Measurements from ENCODE around the gene USP46. TPM values are rescaled to one million over a fixed set of nuclear protein-coding genes. Genes with fewer than 3 reads are reported as not detected.

USP46 gene
- total and polyA plus RNA-seq, 5 donors = 12.6 to 63.7 (median 55.4) TPM

- no peak overlapping the region for H3K27ac ChIP-seq (ENCODE audit: low read length)
- DNase-seq (no peak), ATAC-seq (peak in 1 of 2 donors; percentile 47)
- intact Hi-C loops (cut with DNase I) = no loop called here
- H3K4me1 ChIP-seq (ENCODE audit: control insufficient read depth, insufficient read depth, low read length) = peaks cover 2% of the 10 kb centered on the region
- WGBS = 52% methylated on average over 1 of the region's 1 CpG
- no peak overlapping the region for H3K4me3 ChIP-seq (ENCODE audit: low read length)
- no peaks in the 10 kb centered on the region for H3K9me3 ChIP-seq (ENCODE audit: control insufficient read depth, low read length)
- H3K27me3 ChIP-seq (ENCODE audit: control insufficient read depth, insufficient read depth) = no peaks in the 10 kb centered on the region
Observed at GRCh38 chr4:52573551-52573950, 85.5 kb downstream of the USP46 start.

DNA sequence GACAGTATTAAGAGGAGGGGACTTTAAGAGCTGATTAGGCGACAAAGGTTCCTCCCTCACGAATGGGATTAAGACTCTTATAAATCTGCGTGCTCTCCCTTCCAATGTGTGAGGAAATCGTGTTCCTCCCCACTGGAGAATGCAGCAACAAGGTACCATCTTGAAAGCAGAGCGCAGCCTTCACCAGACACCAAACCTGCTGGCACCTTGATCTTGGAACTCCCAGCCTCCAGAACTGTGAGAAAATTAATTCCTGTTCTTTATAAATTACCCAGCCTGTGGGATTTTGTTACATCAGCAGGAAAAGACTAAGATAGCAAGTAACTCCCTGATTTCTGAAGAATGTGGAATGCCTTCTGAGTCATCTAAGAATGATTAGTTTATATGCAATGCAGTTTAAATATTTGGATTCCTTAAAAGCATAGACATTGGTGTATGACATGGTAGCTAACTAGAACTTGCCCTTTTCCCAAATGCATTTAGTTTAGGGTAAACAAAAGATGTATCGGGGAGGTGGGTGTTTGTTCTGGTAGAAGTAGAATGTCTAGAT lies 86.1 kb downstream of the USP46 start:
- no peak overlapping the region for H3K27ac ChIP-seq (ENCODE audit: low read length)
- H3K9me3 ChIP-seq (ENCODE audit: control insufficient read depth, low read length) = no peaks in the 10 kb centered on the region
- WGBS = 90% methylated on average over 6 of the region's 6 CpGs
- peaks cover 2% of the 10 kb centered on the region for H3K4me1 ChIP-seq (ENCODE audit: control insufficient read depth, insufficient read depth, low read length)
- DNase-seq = no peak
- no peak overlapping the region for H3K4me3 ChIP-seq (ENCODE audit: low read length)
- ATAC-seq = no peak
- intact Hi-C loops (cut with DNase I) = no loop called here
- no peaks in the 10 kb centered on the region for H3K27me3 ChIP-seq (ENCODE audit: control insufficient read depth, insufficient read depth)

DNA sequence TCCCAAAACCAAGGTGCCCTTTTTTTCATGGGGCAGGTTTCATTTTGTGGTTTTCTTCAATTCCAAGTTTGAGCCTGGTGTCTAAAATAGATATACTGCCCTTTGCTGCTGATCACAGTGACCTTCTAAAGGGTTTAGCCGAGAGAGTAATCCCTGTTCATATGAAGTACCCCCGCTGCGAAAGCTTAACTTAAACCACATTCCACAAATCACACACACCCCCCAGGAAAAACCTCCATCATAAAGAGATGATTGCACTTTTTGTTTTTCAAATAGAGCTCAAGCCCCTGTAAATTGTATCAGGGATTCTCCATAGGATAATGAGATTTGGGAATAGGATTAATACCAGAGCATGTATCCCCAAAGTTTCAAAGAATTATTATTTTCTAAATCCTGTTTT lies 90.8 kb downstream of the USP46 start:
- Histone ChIP-seq H3K4me1 (ENCODE audit: control insufficient read depth, insufficient read depth, low read length) (no peaks in the 10 kb centered on the region), H3K9me3 (ENCODE audit: control insufficient read depth, low read length) (no peaks in the 10 kb centered on the region), H3K27ac (ENCODE audit: low read length) (no peak overlapping the region), H3K4me3 (ENCODE audit: low read length) (no peak overlapping the region), H3K27me3 (ENCODE audit: control insufficient read depth, insufficient read depth) (no peaks in the 10 kb centered on the region)
- intact Hi-C loops (cut with DNase I) = no loop called here
- WGBS = 72% methylated on average over 3 of the region's 3 CpGs
- DNase-seq = no peak
- no peak for ATAC-seq

DNA sequence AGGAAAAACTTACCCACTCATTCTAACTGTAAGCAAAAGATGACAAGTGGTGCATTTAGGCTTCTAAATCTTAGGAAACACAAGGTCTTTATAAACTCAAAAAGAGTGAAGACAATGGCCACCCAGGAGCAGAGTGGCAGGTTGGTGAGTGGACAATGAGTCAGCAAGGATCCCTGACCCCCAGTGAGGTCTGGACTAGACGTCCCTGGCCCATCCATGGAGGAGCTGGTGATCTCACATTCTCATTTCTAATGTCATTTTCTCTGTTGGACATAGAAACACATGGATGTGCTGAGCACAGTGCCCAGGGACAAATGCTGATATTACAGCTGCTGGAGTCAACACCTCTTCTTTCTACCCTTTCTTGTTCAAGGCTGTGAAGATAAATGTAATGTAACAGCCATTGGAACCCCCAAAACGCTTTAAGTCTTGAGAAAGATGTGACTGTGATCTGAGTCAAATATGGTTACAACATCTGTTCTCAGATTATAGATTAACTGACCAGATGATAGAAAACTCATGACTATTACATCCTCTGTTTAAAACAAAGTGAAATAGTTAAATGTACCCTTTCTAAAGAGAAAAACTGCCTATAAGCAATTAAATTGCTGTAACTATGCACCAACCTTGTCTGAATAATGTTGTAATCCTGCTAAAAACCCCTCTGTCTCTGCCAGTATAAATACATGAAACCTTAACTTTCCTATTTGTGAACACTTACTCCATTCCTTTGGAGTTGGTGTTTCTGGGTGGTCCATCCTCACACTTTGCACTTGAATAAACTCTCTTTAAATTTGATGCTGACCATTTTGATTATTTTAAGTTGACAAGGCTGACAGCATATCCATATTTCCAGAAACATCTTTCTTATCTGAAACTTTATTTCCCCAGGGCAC lies 92.7 kb downstream of the USP46 start:
- Histone ChIP-seq H3K27ac (ENCODE audit: low read length) (no peak overlapping the region), H3K4me1 (ENCODE audit: control insufficient read depth, insufficient read depth, low read length) (no peaks in the 10 kb centered on the region), H3K9me3 (ENCODE audit: control insufficient read depth, low read length) (no peaks in the 10 kb centered on the region), H3K27me3 (ENCODE audit: control insufficient read depth, insufficient read depth) (no peaks in the 10 kb centered on the region), H3K4me3 (ENCODE audit: low read length) (no peak overlapping the region)
- 61% methylated on average over 2 of the region's 2 CpGs for WGBS
- DNase-seq = no peak
- intact Hi-C loops (cut with DNase I) = no loop called here
- ATAC-seq = no peak

- H3K27ac ChIP-seq (ENCODE audit: low read length) = no peak overlapping the region
- 84% methylated on average over 1 of the region's 1 CpG for WGBS
- H3K4me3 ChIP-seq (ENCODE audit: low read length) = no peak overlapping the region
- ATAC-seq (no peak), DNase-seq (no peak)
- no peaks in the 10 kb centered on the region for H3K27me3 ChIP-seq (ENCODE audit: control insufficient read depth, insufficient read depth)
- H3K9me3 ChIP-seq (ENCODE audit: control insufficient read depth, low read length) = no peaks in the 10 kb centered on the region
- H3K4me1 ChIP-seq (ENCODE audit: control insufficient read depth, insufficient read depth, low read length) = no peaks in the 10 kb centered on the region
- intact Hi-C loops (cut with DNase I) = no loop called here
Observed at GRCh38 chr4:52560844-52561280, 98.2 kb downstream of the USP46 start.

DNA sequence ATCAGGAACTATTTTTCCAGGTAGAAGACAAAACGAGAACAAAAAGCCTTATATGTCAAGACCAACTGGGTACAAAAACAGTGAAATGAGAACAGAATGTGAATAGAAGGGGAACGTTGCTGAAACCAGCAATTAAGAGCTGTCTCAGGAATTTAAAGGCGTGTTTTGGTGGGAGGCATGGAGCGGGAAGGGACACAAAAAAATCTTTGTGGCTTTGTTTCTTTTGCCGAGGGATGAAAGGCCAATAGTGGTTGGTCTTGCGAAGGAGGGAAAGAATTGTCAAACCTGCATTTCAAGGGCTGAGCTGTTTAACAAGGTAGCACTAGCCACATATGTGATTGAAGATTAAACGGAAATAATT lies 103.8 kb downstream of the USP46 start:
- no peaks in the 10 kb centered on the region for H3K27me3 ChIP-seq (ENCODE audit: control insufficient read depth, insufficient read depth)
- H3K4me1 ChIP-seq (ENCODE audit: control insufficient read depth, insufficient read depth, low read length) = no peaks in the 10 kb centered on the region
- intact Hi-C loops (cut with DNase I) = no loop called here
- no peak for ATAC-seq
- no peak overlapping the region for H3K27ac ChIP-seq (ENCODE audit: low read length)
- no peak overlapping the region for H3K4me3 ChIP-seq (ENCODE audit: low read length)
- H3K9me3 ChIP-seq (ENCODE audit: control insufficient read depth, low read length) = no peaks in the 10 kb centered on the region
- no peak for DNase-seq
- 66% methylated on average over 7 of the region's 7 CpGs for WGBS

DNA sequence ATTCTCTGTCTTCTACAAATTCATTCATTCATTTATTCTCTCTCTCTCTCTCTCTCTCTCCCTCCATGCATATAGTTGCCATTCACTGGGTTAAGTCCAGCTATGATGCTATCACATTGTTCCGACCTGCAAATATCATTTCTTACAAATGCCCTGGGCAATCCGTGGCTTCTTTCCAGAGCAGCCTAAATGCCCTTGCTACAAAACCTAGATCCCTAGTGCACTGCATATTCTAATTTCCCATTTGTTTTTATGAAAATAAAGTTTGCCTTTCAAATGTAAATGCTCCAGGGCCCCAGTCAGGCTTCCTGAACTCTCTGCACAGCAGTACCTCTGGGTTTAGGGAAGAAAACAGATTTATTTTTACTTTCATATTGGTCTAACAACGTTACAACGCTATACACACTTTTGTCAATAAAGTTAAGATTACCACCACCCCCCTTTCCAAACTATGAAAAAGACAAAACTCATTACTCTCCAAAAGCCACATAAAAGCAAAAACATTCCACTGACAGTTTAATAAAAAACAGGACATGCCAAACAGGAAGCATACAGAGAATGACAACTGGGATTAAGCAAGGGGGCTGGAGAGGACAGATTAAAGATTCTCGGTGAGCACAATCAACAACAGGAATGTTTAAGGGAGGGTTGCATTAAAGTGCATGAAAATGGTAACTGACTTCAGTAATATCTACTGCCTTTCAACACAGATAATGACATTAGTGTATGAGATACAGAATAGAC lies 104.3 kb downstream of the USP46 start:
- Histone ChIP-seq H3K4me3 (ENCODE audit: low read length) (no peak overlapping the region), H3K4me1 (ENCODE audit: control insufficient read depth, insufficient read depth, low read length) (no peaks in the 10 kb centered on the region), H3K27me3 (ENCODE audit: control insufficient read depth, insufficient read depth) (no peaks in the 10 kb centered on the region), H3K9me3 (ENCODE audit: control insufficient read depth, low read length) (no peaks in the 10 kb centered on the region), H3K27ac (ENCODE audit: low read length) (no peak overlapping the region)
- intact Hi-C loops (cut with DNase I) = loop anchor here in 1 of 4 donors (5.0 kb wide), 1 partner anchor 308 kb away; the partner anchor contains the start of gene RASL11B
- 30% methylated on average over 5 of the region's 5 CpGs for WGBS
- ATAC-seq (no peak), DNase-seq (no peak)

- Histone ChIP-seq H3K4me1 (ENCODE audit: control insufficient read depth, insufficient read depth, low read length) (no peaks in the 10 kb centered on the region), H3K27ac (ENCODE audit: low read length) (no peak overlapping the region), H3K9me3 (ENCODE audit: control insufficient read depth, low read length) (no peaks in the 10 kb centered on the region), H3K4me3 (ENCODE audit: low read length) (no peak overlapping the region), H3K27me3 (ENCODE audit: control insufficient read depth, insufficient read depth) (no peaks in the 10 kb centered on the region)
- WGBS = 71% methylated on average over 5 of the region's 5 CpGs
- intact Hi-C loops (cut with DNase I) = loop anchor here in 1 of 4 donors (5.0 kb wide), 1 partner anchor 310 kb away; the partner anchor contains the start of gene RASL11B
- ATAC-seq (no peak), DNase-seq (no peak)
Observed at GRCh38 chr4:52552778-52553177, 106.3 kb downstream of the USP46 start.

GRCh38 chr4:52551487-52551886 lies 107.6 kb downstream of the USP46 start:
- 42% methylated on average over 1 of the region's 1 CpG for WGBS
- ATAC-seq (peak; percentile 73 to 84), DNase-seq (peak; percentile 31 to 76 (median 52))
- Histone ChIP-seq H3K27ac (ENCODE audit: low read length) (peak overlapping the region; percentile 43), H3K9me3 (ENCODE audit: control insufficient read depth, low read length) (no peaks in the 10 kb centered on the region), H3K4me1 (ENCODE audit: control insufficient read depth, insufficient read depth, low read length) (no peaks in the 10 kb centered on the region), H3K4me3 (ENCODE audit: low read length) (no peak overlapping the region), H3K27me3 (ENCODE audit: control insufficient read depth, insufficient read depth) (no peaks in the 10 kb centered on the region)
- intact Hi-C loops (cut with DNase I) = loop anchor here in 1 of 4 donors (5.0 kb wide), 1 partner anchor 311 kb away; the partner anchor contains the start of gene RASL11B

DNA sequence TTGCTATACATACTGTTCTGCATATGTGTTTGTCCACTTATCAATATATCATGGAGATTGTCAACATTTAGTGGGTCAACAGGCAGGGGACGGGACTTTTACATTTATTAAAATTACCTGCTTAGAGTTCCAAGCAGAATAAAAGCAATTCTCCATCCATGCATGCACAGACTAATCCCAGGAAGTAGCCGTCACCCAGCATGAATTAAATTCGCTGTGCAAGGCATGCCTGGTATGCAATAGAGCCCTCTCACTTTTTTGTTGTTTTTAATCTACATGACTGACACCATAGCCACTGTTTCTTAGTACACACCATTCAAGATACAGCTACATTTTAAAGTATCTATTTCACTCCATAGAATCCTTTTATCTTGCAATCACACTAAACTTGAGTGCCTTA lies 108.9 kb downstream of the USP46 start:
- Histone ChIP-seq H3K27ac (ENCODE audit: low read length) (no peak overlapping the region), H3K27me3 (ENCODE audit: control insufficient read depth, insufficient read depth) (no peaks in the 10 kb centered on the region), H3K4me3 (ENCODE audit: low read length) (no peak overlapping the region), H3K4me1 (ENCODE audit: control insufficient read depth, insufficient read depth, low read length) (no peaks in the 10 kb centered on the region), H3K9me3 (ENCODE audit: control insufficient read depth, low read length) (no peaks in the 10 kb centered on the region)
- 75% methylated on average over 3 of the region's 3 CpGs for WGBS
- DNase-seq (no peak), ATAC-seq (no peak)
- intact Hi-C loops (cut with DNase I) = loop anchor here in 1 of 4 donors (5.0 kb wide), 1 partner anchor 312 kb away; the partner anchor contains the start of gene RASL11B

All from right cardiac atrium (tissue), 5 donors.